Amniotic stem cell (primary cell): ENCODE measurements around the gene TMEM37.

Experiments
- DNase-seq: peaks from one replicate; lab custom pipeline; 2025; lab: John Stamatoyannopoulos, UW

The TMEM37 gene

DNA sequence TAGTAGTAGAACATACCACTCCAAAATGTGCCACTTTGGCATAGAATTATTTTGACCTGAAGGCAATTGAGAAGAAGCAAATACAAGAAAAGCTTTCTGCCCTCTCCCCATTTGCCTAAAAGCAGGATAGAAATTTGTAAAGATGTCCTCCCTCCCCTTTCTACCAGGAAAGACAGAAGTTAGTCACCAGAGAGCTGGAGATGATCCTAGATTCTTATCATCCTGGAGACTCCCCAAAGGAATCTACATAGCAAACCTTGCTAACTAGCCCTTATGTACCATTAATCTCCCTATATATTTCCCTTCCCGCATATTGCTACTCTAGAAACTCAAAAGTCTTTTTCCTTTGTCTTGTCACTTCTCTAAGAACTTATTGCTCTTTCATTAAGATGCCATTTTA, 12.6 kb upstream of the TMEM37 start:
- no peak for DNase-seq

DNA sequence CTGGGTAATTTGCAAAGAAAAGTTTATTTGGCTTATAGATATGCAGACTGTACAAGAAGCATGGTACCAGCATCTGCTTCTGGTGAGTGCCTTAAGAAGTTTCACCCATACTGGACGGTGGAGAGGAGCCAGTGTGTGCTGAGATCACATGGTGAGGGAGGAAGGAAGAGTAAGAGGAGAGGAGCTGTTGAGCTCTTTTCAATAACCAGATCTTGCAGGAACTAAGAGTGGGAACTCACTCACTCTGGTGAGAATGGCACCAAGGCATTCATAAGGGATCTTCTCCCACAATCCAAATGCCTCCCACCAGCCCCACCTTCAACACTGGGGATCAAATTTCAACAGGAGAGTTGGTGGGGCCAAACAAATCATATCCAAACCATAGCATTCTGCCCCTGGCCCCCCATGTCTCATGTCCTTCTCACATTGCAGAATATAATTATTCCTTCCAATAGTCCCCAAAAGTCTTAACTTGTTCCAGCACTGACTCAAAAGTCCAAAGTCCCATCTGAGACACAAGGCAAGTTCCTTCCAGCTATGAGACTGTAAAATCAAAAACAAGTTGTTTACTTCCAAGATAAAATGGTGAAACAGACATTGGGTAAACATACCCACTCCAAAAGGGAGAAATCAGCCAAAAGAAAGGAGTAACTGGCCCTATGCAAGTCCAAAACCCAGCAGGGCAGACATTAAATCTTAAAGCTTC, 11.7 kb upstream of the TMEM37 start:
- DNase-seq, result no peak

DNA sequence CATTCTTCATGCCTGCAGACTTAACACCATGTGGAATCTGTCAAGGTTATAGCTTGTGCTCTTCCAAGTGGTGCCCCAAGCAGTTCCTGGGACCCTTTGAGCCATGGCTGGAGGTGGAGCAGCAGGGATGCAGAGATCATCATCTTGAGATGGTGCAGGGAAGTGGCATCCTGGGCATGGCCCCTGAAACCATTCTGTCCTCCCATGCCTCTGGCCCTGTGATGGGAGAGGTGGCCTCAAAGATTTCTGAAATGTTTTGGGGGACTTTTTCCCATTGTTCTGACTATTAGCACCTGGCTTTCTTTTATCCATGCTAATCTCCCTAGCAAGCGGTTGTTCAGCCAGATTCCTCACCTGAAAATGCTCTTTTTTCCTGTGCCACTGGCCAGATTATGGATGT, 10.3 kb upstream of the TMEM37 start:
- DNase-seq, result no peak

DNA sequence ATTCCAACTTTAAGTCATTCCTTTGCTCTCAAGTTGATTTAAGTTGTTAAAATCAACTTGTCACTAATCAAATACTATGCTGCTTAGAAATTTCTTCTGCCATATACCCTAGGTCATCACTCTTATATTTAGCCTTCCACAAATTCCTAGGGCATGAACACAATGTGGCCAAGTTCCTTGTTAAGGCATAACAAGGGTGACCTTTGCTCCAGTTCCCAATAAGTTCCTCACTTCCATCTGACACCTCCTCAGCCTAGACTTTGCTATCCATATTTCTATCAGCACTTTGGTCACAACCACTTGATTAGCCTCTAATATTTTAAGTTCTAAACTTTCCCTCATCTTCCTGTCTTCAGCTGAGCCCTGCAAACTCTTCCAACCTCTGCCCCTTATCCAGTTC, 9.9 kb upstream of the TMEM37 start:
- no peak for DNase-seq

DNA sequence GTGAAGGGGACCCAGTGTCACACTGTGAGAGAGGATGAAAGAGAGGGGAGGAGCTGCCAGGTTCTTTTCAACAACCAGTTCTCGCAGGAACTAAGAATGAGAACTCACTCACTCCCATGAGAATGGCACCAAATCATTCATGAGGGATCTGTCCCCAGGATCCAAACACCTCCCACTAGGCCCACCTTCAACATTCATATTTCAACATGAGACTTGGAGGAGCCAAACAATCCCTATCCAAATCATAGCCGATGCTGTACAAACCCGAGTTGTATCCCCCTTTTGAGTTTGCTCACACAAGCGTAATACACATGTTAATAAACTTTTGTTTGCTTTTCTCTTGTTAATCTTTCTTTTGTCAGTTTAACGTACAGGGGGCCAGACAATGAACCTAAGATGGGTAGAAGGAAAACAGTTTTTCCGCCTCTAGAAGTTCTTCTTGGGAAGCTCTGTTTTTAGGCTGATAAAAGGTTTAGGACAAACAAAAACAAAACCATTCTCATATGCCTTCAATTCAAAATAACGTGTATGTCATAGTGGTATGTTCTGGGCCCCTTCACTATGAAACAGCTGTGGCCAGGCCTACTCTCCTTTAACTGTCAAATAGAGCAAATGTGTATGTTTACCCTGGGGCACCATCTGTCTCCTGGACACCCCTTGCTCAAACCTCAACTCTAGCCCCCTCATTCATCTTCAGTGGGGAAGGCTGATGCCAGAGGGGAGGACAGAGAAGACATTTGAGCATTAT, 9.1 kb upstream of the TMEM37 start:
- DNase-seq, result no peak

DNA sequence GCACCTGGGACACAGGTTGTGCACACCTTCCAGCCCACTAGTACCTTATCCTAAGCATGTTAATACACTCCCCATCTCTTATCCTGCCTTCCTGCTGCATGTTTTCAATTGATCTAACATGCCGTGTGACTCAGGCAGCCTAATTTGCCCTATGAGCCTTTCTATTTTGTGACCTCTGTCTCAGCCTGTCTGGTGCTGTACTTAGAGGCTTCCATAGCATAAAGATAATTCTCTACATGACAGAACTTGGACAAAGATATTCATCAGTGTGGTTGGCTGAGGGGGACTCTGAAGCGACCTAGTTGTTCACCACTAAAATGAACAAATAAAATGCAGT, 8.6 kb upstream of the TMEM37 start:
- DNase-seq, result no peak

DNA sequence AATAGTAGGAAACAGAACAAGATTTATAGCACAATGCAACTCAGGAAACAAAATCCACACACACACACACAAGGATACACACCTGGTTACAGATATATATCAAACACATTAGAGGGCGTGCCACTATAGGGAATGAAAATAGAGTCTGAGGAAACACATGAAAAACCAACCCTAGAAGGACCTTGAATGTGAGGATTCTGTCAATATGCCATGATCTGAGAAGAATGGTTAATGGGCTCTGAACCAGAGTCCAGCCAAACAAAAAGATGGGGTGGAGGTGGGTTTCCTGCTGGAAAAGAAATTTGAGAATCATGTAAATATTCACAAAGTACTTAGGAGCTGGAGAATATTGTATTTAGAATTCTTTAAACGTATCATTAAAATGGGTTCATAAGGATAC, 7.8 kb upstream of the TMEM37 start:
- DNase-seq, result no peak

DNA sequence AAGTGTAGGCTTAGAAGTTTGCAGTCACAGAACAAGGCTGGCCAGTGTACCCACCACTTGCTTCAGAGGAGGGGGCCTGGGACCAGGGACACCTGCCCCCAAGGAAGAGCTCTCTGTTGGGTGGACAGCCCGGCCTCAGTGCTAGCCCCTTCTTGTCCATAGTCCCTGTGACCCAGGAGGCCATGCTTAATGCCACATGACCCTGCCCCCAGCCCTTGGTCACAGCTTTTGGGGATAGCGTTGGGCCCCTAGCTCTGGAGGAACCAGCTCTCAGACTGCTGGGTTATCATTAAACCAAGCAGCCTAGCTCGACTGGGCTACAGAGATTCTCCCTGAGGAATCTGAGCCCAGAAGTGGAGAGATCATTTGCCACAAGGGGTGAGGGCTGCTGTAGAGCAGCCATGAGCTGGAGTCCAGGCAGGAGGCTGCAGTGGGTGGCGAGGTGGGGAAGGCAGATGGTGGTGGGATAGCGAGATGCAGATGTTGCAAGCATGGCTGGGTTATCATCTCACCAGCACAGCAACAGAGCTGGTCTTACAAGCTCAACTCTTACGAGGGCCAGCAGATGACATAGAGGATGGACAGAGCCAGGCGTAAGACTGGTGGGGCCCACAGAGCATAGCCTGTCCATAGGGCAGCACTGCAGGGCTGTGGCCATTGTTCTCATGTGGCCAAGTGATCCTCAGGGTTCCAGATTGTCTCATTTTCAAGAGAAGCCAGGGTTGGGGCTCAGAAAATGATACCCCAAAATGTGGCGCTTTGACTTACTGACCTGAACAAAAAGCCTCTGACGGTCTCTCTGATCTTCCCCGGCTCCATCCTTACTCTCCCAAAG, 7.2 kb upstream of the TMEM37 start:
- DNase-seq, result no peak

DNA sequence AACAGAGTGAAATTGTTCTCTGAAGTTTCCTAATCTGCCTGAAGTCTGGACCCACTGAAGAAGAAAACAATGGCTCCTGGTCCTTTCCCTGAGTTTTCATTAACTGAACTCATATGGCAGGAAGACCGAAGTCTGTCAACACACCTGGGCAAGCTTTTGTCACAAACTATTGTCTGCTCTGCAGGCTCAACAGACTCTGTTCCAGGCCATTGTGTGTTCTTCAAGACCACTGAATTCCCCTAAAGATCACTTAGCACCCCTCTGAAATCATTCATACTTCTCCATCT, 6.6 kb upstream of the TMEM37 start:
- no peak for DNase-seq

DNA sequence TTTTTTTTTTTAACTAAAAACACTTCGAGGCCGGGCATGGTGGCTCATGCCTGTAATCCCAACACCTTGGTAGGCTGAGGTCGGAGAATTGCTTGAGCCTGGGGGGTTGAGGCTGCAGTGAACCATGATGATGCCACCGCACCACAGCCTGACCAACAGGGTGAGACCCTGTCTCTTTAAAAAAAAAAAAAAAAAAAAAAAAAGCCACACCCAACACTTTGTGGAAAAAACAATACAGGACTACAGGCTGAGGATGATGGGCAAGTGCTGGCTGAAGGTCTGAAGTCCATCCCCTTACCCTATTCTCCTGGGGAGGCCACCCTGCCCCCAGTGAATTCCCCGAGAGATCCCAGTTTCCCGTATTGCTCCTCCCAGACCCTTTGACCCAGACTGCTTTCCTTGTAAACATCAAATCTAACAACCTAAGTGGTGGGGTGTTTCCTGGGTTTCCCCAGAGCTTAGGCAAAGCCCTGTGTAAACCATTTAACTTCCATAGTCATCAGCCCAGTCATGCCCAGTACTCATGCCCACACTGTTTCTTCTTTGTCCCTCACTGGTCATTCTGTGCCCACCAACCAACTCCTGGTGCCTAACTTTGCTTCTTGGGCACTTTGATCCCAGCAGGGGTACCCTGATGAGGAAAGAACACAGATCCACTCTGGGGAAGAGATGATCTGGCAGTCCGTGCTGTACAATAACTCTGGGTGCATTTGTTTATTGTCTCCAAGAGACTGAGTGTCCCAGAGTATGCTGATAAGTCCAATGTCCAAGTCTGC, 5.8 kb upstream of the TMEM37 start:
- no peak for DNase-seq

DNA sequence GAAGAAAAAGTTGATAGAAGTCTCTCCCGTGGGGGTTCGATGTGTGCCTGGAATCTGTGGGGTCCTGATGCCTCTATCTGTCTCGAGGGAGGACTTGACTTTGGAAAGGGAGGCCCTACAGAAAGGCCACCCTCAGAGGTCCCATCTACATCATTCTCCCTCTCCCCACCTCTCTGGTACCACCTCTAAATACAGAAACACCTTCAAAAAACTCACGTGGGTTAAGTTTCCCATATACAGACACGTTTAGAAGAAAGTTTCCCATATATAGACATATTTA, 5.3 kb upstream of the TMEM37 start:
- no peak for DNase-seq

DNA sequence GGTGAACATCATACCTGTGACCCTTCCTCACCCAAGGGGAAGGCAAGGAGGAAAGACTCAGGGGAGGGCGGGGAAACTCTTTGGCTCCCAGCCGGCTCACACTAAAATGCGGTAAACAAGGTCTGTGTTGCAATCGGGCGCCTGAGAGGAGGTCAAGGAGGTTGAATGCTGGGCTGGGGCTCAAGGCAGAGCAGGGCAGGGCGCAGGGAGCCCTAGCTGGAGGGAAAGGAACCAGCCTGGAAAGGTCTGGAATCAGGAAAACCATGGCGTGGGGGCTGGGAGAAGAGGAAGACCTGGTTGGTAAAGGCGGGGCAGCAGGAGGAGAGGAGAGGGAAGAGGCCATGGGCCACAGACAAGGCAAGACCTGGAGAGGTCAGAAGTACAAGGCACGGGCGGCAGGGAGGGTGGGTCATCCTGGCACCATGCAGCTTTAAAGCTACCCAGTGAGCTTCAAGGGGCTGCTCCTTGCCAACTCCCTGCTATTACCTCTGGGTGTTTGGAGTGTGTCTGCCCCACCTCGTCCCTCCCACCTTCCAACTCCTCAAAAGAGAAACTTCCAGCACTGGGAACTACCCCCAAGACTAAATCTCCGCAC, 4.8 kb upstream of the TMEM37 start:
- DNase-seq, result no peak

DNA sequence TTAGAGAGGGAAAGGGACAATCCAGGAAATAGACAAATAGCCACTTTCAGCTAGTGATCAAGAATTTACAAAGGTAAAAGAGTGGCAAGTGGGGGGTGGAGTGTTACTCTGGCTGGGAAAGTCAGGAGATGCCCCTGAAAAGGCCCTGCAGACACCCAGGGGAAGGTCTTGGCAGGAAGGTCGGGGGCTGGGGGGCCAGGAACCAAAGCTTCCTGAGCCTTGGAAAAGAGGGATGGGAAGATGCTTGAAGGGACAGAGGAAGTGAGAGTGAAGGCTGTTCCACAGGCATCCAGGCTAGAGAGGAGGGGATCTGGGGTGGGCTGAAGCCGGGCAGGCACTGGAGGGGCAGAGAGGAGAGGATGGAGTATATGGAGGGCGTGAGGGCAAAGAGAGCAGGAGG, 3.9 kb upstream of the TMEM37 start:
- DNase-seq, result no peak

DNA sequence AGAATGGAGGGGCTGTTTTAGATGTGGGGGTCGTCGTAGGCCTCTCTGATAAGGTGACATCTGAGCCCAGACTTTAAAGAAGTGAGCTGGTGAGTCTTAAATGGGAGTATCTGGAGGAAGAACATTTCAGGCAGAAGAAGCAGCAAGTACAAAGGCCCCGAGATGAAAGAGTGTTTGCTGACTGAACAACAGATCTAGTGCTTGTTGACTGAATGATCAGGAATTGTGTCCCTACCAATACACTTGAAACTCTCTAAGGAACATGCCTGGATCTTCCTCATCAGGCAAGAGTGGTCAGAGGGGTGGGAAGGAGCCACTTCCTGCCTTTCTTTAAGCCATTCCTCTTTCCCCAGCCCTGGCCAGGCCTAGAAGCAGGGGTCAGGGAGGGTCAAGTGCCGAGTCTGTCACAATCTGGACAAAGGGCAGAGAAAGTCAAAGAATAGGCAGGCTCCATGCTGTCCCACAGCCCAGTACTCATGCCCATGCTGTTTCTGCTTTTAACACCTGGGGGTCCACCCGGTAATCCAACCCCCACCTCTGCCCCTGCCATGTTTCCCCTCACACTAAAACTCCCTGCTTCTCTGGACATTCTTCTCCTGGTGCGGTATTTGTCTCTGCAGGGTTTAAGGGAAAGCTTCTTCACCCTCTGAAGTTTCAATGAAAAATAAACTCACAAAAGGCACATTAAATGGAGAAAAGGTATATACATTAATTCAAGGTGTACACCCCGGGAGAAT, 3.0 kb upstream of the TMEM37 start:
- no peak for DNase-seq

DNA sequence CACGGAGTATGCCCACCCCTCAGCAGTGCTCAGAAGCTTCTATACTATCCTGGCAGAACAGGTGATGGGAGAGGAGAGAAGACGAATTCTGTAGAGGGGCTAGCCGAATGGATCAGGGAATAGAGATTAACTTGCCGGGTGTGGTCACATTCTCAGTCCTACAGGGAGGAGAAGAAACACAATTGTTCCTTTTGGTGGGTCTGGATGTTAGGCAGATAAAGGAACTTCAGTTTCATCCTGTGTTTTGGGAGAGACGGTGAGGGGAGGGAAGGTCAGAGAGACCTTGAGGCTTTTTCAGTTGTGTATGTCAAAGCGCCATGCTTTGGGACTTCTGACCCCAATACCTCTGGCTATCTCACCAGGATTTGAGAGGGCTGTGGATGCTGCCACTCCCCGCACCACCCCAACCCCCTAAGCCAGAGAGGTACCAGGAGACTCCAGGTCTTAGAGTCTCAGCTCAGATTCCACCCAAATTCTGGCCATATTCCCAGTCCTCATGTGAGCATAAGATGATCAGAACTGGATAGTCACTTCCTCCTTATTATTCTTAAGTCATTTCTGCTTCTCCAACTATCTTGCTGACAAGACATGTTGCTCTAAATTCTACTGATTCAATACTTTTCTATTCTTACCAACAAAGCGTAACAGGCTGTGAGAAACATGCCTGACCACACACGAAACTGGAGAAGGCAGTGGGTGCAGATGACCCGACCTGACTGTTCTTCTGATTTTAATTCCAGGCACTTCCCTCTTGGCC, 2.3 kb upstream of the TMEM37 start:
- no peak for DNase-seq

DNA sequence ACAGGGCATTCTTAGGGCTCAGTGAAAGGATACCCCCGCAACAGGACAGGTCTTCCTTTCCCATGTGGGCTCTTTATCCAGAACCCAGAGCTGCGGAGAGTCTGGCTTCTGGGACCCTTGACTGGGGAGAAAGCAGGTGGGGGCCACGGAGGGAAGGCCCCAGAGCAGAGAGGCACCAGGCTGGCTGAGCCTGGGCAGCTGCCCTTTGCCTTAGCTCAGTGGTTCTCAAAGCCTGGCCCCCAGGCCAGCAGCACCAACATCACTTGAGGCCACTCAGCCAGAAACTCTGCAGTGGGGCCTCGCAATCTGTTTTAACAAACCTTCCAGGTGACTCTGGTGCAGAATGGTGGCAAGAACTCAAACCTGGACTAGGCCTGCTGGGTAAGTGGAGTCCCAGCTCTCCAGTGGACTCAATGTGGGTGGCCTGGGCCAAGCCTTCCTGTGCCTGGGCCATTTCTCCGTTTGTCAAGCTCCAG, 1.6 kb upstream of the TMEM37 start:
- no peak for DNase-seq

DNA sequence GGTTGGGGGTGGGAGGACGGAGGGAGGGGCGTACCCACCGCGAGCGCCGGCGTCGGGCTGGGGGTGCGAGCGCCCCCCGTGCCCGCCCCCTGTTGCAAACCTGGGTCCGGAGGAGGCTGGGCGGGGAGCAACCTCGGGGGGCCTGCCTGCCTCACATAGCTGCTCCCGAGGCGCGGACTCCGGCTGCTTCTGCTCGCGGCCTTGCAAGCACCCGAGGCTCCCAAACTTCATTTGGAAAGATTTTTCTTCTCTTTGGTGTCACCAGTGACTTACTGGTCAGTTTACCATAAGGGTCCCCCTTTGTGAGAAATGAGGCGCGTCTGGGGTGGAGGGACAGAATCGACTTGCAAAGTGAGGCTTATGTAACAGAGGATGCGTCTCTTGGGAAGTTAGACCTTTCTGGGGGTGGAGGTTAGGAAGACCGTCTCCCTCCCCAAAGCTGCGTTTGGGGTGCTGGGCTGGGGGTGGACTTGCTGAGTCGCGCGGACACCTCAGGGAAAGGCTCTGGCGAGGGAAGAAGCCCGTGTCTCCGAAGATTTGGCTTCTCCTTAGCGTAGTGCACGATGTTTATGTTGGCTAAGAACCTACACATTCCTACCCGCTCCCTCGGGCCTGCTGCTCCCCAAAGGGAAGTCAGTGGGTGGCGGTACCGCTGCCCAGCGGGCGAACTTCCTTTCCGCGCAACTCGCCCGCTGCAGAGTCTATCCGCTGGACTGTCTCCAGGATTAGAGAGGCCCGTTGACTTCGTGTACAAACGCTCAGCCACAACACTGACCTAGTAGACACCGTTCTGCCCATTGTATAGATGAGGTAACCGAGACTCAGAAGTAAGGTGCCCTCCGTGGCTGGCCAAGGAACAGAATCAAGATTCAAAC, 559 bp downstream of the TMEM37 start:
- DNase-seq, result no peak

DNA sequence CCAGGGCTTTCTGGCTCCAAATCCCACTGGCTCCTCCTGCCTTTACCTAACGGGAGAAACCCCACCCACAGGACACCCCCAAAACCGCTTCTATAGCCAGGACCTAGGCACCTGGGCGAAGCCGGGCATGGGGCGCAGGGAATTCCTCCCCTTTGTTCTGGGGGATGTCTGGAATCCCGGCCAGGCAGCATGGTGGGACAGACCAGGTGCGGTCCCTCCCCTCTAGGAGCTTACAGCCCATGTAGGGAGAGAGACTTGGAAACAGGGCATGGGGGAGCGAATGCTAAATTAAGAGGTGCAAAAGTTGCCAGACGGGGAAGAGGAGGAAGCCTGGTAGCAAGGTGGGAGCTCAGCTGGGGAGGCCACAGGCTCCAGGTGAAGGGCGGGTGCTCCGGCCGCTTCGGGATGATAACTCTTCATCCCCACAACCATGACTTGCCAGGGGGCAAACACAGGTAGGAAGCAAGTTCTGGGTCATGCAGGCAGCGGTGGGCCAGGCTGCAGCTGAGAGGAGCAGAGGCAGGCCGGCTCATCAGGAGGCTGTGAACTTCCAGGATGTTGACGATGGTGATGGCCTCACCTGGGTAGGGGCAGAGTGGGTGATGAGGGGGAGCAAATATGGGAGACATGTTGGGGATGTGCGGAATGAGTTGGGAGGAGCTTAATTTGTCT, 1.3 kb downstream of the TMEM37 start:
- DNase-seq, result no peak

DNA sequence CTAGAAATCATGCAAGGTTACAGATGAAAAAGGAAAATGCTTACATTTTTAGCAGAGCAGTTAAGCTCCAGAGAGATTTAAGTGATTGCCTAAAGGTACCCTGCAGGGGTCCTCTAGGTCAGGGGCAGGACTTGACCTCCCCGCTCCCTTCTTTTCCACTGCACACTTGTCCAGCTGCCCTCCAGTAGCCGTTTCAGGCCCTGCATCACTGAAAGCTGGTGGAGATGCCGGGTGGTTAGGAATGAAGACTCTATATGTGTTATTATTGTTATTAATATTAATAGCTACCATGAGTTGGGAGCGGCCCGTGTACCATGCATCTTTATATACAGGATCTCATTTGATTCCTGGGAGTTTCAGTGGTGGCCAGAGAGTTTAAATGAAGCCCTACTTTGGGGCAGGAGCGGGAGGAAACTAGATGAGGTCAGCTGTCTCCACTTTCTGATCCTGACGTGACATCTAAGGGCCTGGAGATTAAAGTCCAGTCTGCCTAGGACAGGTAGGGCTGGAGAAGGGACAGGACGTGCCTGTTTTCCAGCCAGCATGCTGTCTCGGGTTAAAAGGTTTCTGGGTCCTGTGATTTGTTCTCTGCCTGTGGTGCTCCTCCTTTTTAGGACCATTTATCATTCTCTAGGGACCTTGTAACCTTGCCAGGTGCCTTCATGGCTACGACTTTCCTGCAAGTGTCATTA, 2.1 kb downstream of the TMEM37 start:
- no peak for DNase-seq
